SHP77 (cell line): ENCODE measurements around the gene VAV3.
"Not testable (repeated sequence)": the region's sequence is repeated elsewhere in the genome, so short reads cannot be mapped to it uniquely, and the experiment has no call there.

Experiments
- DNase-seq, 2 experiments: peaks; one replicate each; lab custom pipeline; 2025; lab: John Stamatoyannopoulos, UW

VAV3 gene

GRCh38 chr1:107894605-107895004 is 70.4 kb downstream of the VAV3 start:
- no peak for DNase-seq

GRCh38 chr1:107893350-107893749 is 71.6 kb downstream of the VAV3 start:
- not testable (repeated sequence) for DNase-seq

- DNase-seq = no peak
Observed at GRCh38 chr1:107889524-107889923, 75.5 kb downstream of the VAV3 start.

GRCh38 chr1:107883562-107883961 is 81.4 kb downstream of the VAV3 start:
- DNase-seq = no peak

GRCh38 chr1:107879927-107880326 is 85.1 kb downstream of the VAV3 start:
- no peak for DNase-seq

GRCh38 chr1:107879346-107879745 is 85.6 kb downstream of the VAV3 start:
- DNase-seq = no peak

- no peak for DNase-seq
Observed at GRCh38 chr1:107877745-107878144, 87.2 kb downstream of the VAV3 start.

GRCh38 chr1:107877092-107877491 is 87.9 kb downstream of the VAV3 start:
- DNase-seq = no peak

- no peak for DNase-seq
Observed at GRCh38 chr1:107875689-107876088, 89.3 kb downstream of the VAV3 start.

GRCh38 chr1:107874221-107874620 is 90.8 kb downstream of the VAV3 start:
- DNase-seq = no peak

- no peak for DNase-seq
Observed at GRCh38 chr1:107871687-107872395, 93.1 kb downstream of the VAV3 start.

GRCh38 chr1:107871259-107871658 is 93.7 kb downstream of the VAV3 start:
- DNase-seq = no peak

GRCh38 chr1:107870696-107871095 is 94.3 kb downstream of the VAV3 start:
- no peak for DNase-seq

- no peak for DNase-seq
Observed at GRCh38 chr1:107867897-107868296, 97.1 kb downstream of the VAV3 start.

- no peak for DNase-seq
Observed at GRCh38 chr1:107867422-107867821, 97.6 kb downstream of the VAV3 start.

- DNase-seq = no peak
Observed at GRCh38 chr1:107866870-107867269, 98.1 kb downstream of the VAV3 start.

GRCh38 chr1:107865627-107866026 is 99.4 kb downstream of the VAV3 start:
- DNase-seq = no peak

- DNase-seq = no peak
Observed at GRCh38 chr1:107863342-107863741, 101.6 kb downstream of the VAV3 start.

GRCh38 chr1:107862064-107862463 is 102.9 kb downstream of the VAV3 start:
- no peak for DNase-seq

- DNase-seq = no peak
Observed at GRCh38 chr1:107858323-107858722, 106.7 kb downstream of the VAV3 start.

- no peak for DNase-seq
Observed at GRCh38 chr1:107851418-107851817, 113.6 kb downstream of the VAV3 start.

- not testable (repeated sequence) for DNase-seq
Observed at GRCh38 chr1:107844541-107845194, 120.3 kb downstream of the VAV3 start.

GRCh38 chr1:107843989-107844388 is 121.0 kb downstream of the VAV3 start:
- no peak for DNase-seq

GRCh38 chr1:107842241-107842640 is 122.7 kb downstream of the VAV3 start:
- DNase-seq = no peak
